GM13976 (cell line): ENCODE data around the gene SAMD4A.

Experiments
- DNase-seq: peaks from one replicate; pipeline ENCODE4 v3.0.0; 2012; ENCODE audit warnings: low spot score
- in situ Hi-C: fragments of 300-500 bp; cut with MboI; formaldehyde crosslinking; loops from one replicate; pipeline ENCODE4 v1.12.0; 2022; ENCODE audit warnings: low sequenced_read_pairs, mixed read lengths, inconsistent platforms; ENCODE audit not compliant: unreplicated experiment
- TF ChIP-seq, protein P1 (sequence below): IDR thresholded peaks from 2 replicates; pipeline ENCODE4 v1.5.1; 2012; ENCODE audit warnings: borderline replicate concordance, mild to moderate bottlenecking; ENCODE audit not compliant: insufficient read depth; ENCODE audit errors: extremely low read depth, missing control alignments, control extremely low read depth

SAMD4A gene

GRCh38 chr14:54715811-54716210 is 148.9 kb downstream of the SAMD4A start:
- TF ChIP-seq, protein P1, sequence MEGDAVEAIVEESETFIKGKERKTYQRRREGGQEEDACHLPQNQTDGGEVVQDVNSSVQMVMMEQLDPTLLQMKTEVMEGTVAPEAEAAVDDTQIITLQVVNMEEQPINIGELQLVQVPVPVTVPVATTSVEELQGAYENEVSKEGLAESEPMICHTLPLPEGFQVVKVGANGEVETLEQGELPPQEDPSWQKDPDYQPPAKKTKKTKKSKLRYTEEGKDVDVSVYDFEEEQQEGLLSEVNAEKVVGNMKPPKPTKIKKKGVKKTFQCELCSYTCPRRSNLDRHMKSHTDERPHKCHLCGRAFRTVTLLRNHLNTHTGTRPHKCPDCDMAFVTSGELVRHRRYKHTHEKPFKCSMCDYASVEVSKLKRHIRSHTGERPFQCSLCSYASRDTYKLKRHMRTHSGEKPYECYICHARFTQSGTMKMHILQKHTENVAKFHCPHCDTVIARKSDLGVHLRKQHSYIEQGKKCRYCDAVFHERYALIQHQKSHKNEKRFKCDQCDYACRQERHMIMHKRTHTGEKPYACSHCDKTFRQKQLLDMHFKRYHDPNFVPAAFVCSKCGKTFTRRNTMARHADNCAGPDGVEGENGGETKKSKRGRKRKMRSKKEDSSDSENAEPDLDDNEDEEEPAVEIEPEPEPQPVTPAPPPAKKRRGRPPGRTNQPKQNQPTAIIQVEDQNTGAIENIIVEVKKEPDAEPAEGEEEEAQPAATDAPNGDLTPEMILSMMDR, result no peak
- DNase-seq, result no peak
- in situ Hi-C loops, result no loop called here

- TF ChIP-seq, protein P1, result no peak
These were observed 149.9 kb downstream of the SAMD4A start for GRCh38 chr14:54716862-54717261.

GRCh38 chr14:54718046-54718445 is 151.1 kb downstream of the SAMD4A start:
- TF ChIP-seq, protein P1, result no peak
- no peak for DNase-seq
- in situ Hi-C loops, result no loop called here

More at GRCh38 chr14:54716862-54717261, 149.9 kb downstream of the SAMD4A start:
- DNase-seq, result no peak
- in situ Hi-C loops, result no loop called here

- no peak for DNase-seq
- TF ChIP-seq, protein P1, result no peak
- in situ Hi-C loops, result no loop called here
These were observed 152.5 kb downstream of the SAMD4A start for GRCh38 chr14:54719406-54719805.

DNA sequence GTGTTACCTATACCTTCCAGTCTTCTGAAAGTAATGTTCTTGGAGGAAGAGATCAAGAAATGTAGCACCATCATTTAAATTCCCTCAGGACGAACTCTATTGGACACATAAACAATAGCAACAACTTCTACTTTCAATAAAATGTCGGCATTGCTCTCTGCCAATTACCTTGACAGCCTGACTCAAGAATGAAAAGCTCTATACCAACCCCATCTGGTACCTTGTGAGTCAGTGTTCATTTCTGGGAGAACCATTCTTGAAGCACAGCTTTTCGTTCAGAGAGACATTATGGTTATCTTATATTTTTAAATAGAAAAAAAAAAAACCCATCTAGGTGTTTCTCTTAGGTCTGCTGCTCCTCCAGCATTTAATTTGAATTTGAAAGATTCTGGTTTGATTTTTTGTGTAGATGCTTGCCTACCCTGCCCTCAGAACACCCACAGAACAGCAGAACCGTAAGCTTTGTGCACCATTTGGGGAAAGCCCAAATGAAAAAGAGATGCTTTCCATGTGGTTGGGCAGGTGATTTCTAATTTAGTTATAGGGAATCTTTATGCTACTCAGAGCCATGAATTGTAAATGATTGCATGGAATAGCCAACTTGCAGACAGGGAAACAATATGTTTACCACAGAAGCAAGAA is 156.0 kb downstream of the SAMD4A start:
- DNase-seq, result no peak
- in situ Hi-C loops, result no loop called here
- TF ChIP-seq, protein P1, result no peak

DNA sequence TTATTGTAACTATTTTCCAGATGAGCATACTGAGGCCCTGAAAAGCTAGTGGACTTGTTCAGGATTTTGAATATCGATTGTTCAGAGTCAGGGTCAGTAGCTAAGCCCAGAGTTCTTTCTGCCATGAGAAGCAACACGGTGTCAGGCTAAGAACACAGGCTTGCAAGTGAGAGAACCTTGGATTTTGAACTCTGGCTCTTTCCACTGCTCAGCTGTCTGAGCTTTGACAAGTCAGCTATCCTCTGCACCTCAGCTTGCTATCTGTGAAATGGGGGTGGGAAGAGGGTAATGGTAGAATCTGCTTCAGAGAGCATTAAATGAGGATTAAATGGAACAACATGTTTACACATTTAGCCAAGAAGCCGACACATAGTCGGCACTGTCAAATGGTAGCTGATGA is 157.2 kb downstream of the SAMD4A start:
- no peak for DNase-seq
- TF ChIP-seq, protein P1, result no peak
- in situ Hi-C loops, result no loop called here
